ENCODE data around the gene PWWP2B. TPM values are rescaled to one million over a fixed set of nuclear protein-coding genes. Genes with fewer than 3 reads are reported as not detected.
A peak's percentile ranks its signal among the peaks of the same experiment; 100 is the strongest.

Gene PWWP2B
- total and polyA plus RNA-seq, 2 experiments from 2014 or later = 0.66 to 5.8 TPM

DNA sequence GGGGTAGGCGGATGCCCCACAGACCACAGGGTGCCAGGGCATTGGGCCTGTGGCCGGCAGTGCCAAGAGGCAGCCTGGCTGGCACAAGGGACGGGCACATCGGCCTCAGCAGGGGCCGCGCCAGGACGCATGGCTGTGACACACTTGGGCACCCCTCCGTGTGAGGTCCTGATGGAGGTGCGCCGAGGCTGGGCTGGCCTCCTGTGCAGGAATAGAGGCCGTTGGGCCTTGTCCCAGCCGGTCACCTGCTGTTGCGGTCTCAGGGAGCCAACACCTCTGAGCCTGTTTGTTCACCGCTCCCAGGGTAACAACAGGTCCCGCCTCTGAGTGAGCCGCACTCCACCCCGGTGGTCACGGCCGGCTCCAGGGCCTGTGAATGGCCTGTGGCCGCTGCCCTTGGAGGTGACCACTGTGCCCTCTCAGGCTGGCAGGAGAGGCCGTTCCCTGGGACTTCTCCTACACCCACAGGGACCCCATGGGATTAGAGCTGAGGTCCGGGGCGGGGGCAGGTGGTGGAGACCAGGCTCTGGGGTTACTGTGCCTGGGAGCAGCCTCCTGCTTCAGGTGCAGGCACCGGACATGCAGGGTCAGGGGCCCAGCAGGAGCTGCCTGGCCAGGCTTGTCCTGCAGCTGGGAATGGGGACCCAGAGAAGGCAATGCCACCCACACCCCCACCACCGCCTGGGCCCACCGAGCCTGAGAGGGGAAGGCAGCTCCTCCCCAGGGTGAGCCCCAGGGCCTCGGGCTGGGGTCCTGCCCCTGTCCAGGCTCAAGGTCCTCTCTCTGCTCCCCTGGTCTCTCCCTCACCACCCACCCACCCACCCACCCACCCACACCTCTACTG is 12.0 kb downstream of the PWWP2B start:
- H3K27me3 ChIP-seq (replicated peaks; ENCODE audit: insufficient read depth) = no peaks in the 10 kb centered on the region
- no peaks in the 10 kb centered on the region for H3K9me3 ChIP-seq (ENCODE audit: low read depth)
- H4K20me1 ChIP-seq (ENCODE audit: insufficient read depth) = no peaks in the 10 kb centered on the region
- WGBS, 2 experiments (ENCODE audit: low coverage in 1 of 2, low lambda C conversion rate in 2 of 2, missing lambda C conversion rate in 2 of 2) = 93 to 95% methylated on average over 23 to 25 of the region's 27 CpGs
- no peak overlapping the region for H2AFZ ChIP-seq
- in situ Hi-C loops (cut with MboI) = no loop called here
- H3K36me3 ChIP-seq (ENCODE audit: low read depth) = no peaks in the 10 kb centered on the region
- no peaks in the 10 kb centered on the region for H3F3A ChIP-seq (ENCODE audit: insufficient read depth)
- no peaks in the 10 kb centered on the region for H3K79me2 ChIP-seq (ENCODE audit: insufficient read depth)
- no peak overlapping the region for H3K9ac ChIP-seq
- no peak for TF ChIP-seq EZH2phosphoT487 (IDR thresholded peaks at IDR 0.05; ENCODE audit: insufficient read depth, low read depth)
- no peak for TF ChIP-seq EZH2 (IDR thresholded peaks at IDR 0.05; ENCODE audit: insufficient read depth, poor library complexity, severe bottlenecking)
- no peak overlapping the region for H3K27ac ChIP-seq
- no peak overlapping the region for H3K4me2 ChIP-seq (ENCODE audit: unreplicated experiment)
- 0 out of 2 replicates have a peak, but pooled peaks cover 3% of the 10 kb centered on the region for H3K4me1 ChIP-seq (ENCODE audit: insufficient read depth)
- no peaks in the 10 kb centered on the region for H3K9me2 ChIP-seq (ENCODE audit: insufficient read depth)
- H3K4me3 ChIP-seq = no peak overlapping the region
- DNase-seq = no peak

DNA sequence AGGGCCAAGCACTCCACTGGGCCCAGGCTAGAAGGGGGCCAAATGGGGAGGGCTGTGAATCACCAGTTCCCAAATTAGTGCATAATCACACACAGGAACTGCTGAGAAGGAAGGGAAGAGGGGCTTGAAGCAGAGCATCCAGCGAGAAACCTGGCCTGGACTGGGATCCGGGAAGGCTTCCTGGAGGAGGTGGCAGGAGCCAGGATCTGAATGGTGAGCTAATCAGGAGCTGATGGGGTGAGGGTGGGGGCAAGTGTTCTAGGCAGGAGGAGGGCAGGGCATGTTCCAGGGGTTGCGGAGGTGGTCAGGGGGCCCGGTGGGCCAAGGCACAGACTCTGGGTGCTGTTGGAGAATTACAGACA is 12.6 kb downstream of the PWWP2B start:
- H3K9me2 ChIP-seq (ENCODE audit: insufficient read depth) = no peaks in the 10 kb centered on the region
- TF ChIP-seq EZH2phosphoT487 (IDR thresholded peaks at IDR 0.05; ENCODE audit: insufficient read depth, low read depth) (no peak), EZH2 (IDR thresholded peaks at IDR 0.05; ENCODE audit: insufficient read depth, poor library complexity, severe bottlenecking) (no peak)

GRCh38 chr10:132410056-132410778 is 13.2 kb downstream of the PWWP2B start:
- H3K27me3 ChIP-seq (replicated peaks; ENCODE audit: insufficient read depth) = no peaks in the 10 kb centered on the region
- no peak for DNase-seq
- no peaks in the 10 kb centered on the region for H3K9me2 ChIP-seq (ENCODE audit: insufficient read depth)
- 92 to 94% methylated on average over 13 to 28 of the region's 28 CpGs for WGBS, 2 experiments (ENCODE audit: low coverage in 1 of 2, low lambda C conversion rate in 2 of 2, missing lambda C conversion rate in 2 of 2)
- no peak overlapping the region for H3K4me2 ChIP-seq (ENCODE audit: unreplicated experiment)
- no peaks in the 10 kb centered on the region for H4K20me1 ChIP-seq (ENCODE audit: insufficient read depth)
- no peaks in the 10 kb centered on the region for H3F3A ChIP-seq (ENCODE audit: insufficient read depth)
- H3K9ac ChIP-seq = no peak overlapping the region
- in situ Hi-C loops (cut with MboI) = no loop called here
- no peak overlapping the region for H3K4me3 ChIP-seq
- 0 out of 2 replicates have a peak, but pooled peaks cover 3% of the 10 kb centered on the region for H3K4me1 ChIP-seq (ENCODE audit: insufficient read depth)
- TF ChIP-seq EZH2phosphoT487 (IDR thresholded peaks at IDR 0.05; ENCODE audit: insufficient read depth, low read depth) = no peak
- no peak for TF ChIP-seq EZH2 (IDR thresholded peaks at IDR 0.05; ENCODE audit: insufficient read depth, poor library complexity, severe bottlenecking)
- H3K9me3 ChIP-seq (ENCODE audit: low read depth) = no peaks in the 10 kb centered on the region
- no peak overlapping the region for H2AFZ ChIP-seq
- no peaks in the 10 kb centered on the region for H3K36me3 ChIP-seq (ENCODE audit: low read depth)
- no peaks in the 10 kb centered on the region for H3K79me2 ChIP-seq (ENCODE audit: insufficient read depth)
- no peak overlapping the region for H3K27ac ChIP-seq

More for the DNA sequence above, 12.6 kb downstream of the PWWP2B start:
- no peak overlapping the region for H3K4me3 ChIP-seq
- H2AFZ ChIP-seq = no peak overlapping the region
- no peaks in the 10 kb centered on the region for H3K27me3 ChIP-seq (replicated peaks; ENCODE audit: insufficient read depth)
- no peak overlapping the region for H3K27ac ChIP-seq
- no peaks in the 10 kb centered on the region for H3K36me3 ChIP-seq (ENCODE audit: low read depth)
- no peak overlapping the region for H3K4me2 ChIP-seq (ENCODE audit: unreplicated experiment)
- H3F3A ChIP-seq (ENCODE audit: insufficient read depth) = no peaks in the 10 kb centered on the region
- H3K4me1 ChIP-seq (ENCODE audit: insufficient read depth) = 0 out of 2 replicates have a peak, but pooled peaks cover 3% of the 10 kb centered on the region
- no peaks in the 10 kb centered on the region for H3K9me3 ChIP-seq (ENCODE audit: low read depth)
- DNase-seq = no peak
- H4K20me1 ChIP-seq (ENCODE audit: insufficient read depth) = no peaks in the 10 kb centered on the region
- in situ Hi-C loops (cut with MboI) = no loop called here
- WGBS, 2 experiments (ENCODE audit: low coverage in 1 of 2, low lambda C conversion rate in 2 of 2, missing lambda C conversion rate in 2 of 2) = 96 to 99% methylated on average over 4 of the region's 4 CpGs
- no peaks in the 10 kb centered on the region for H3K79me2 ChIP-seq (ENCODE audit: insufficient read depth)
- no peak overlapping the region for H3K9ac ChIP-seq

DNA sequence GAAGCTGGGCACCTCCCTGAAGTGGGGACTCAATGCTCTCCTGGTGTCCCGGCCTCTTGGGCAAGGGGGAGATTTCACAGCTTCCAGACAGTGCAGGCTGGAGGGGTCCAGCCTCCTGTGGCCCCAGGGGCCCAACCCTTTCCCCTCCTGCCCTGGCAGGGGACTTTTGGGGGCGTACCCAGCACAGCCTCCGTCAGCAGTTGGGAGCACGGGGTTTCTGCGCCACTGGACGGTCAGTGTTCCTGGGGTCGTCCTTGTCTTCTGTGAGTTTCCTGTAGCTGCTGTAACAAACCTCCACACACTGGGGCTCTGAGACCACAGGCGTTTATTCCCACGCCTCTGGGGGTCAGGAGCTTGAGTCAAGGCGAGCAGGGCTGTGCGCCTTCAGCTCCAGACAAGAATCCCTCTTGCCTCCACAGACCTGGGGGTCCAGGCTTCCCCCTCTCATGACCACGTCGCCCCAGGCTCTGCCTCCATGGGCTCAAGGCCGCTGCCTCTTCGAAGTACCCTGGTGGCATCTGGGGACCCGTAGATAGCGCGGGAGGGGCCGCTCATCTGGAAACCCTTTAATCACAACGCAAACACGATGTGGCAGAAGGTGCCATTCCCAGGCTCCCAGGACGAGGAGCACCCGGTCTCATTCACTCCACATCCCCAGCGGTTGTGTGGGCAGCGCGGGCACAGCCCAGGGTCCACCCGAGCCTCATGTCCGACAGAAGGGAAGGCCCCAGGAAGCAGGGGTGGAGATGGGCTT is 14.0 kb downstream of the PWWP2B start:
- H3K9me3 ChIP-seq (ENCODE audit: low read depth) = no peaks in the 10 kb centered on the region
- no peaks in the 10 kb centered on the region for H4K20me1 ChIP-seq (ENCODE audit: insufficient read depth)
- H3K4me1 ChIP-seq (ENCODE audit: insufficient read depth) = 0 out of 2 replicates have a peak, but pooled peaks cover 3% of the 10 kb centered on the region
- peak overlapping the region; percentile 76 for H2AFZ ChIP-seq
- no peak overlapping the region for H3K27ac ChIP-seq
- H3K27me3 ChIP-seq (replicated peaks; ENCODE audit: insufficient read depth) = no peaks in the 10 kb centered on the region
- DNase-seq = no peak
- H3F3A ChIP-seq (ENCODE audit: insufficient read depth) = no peaks in the 10 kb centered on the region
- WGBS, 2 experiments (ENCODE audit: low coverage in 1 of 2, low lambda C conversion rate in 2 of 2, missing lambda C conversion rate in 2 of 2) = 83 to 85% methylated on average over 27 of the region's 28 CpGs
- peak overlapping the region; percentile 39 for H3K4me2 ChIP-seq (ENCODE audit: unreplicated experiment)
- H3K9ac ChIP-seq = no peak overlapping the region
- TF ChIP-seq EZH2phosphoT487 (IDR thresholded peaks at IDR 0.05; ENCODE audit: insufficient read depth, low read depth) (no peak), EZH2 (IDR thresholded peaks at IDR 0.05; ENCODE audit: insufficient read depth, poor library complexity, severe bottlenecking) (no peak)
- H3K36me3 ChIP-seq (ENCODE audit: low read depth) = no peaks in the 10 kb centered on the region
- H3K79me2 ChIP-seq (ENCODE audit: insufficient read depth) = no peaks in the 10 kb centered on the region
- H3K9me2 ChIP-seq (ENCODE audit: insufficient read depth) = no peaks in the 10 kb centered on the region
- in situ Hi-C loops (cut with MboI) = no loop called here
- no peak overlapping the region for H3K4me3 ChIP-seq
